ENCODE measurements around the gene RAB34.

Gene RAB34

GRCh38 chr17:28675980-28676379 is 41.7 kb downstream of the RAB34 start:
- DNase-seq (ENCODE audit: low spot score) = no peak

- DNase-seq (ENCODE audit: low spot score) = no peak
Observed at GRCh38 chr17:28675490-28675889, 42.2 kb downstream of the RAB34 start.

GRCh38 chr17:28669918-28670317 is 47.8 kb downstream of the RAB34 start:
- DNase-seq (ENCODE audit: low spot score) = no peak

GRCh38 chr17:28667870-28668269 is 49.8 kb downstream of the RAB34 start:
- DNase-seq (ENCODE audit: low spot score) = no peak

- no peak for DNase-seq (ENCODE audit: low spot score)
Observed at GRCh38 chr17:28665994-28666393, 51.7 kb downstream of the RAB34 start.
